SK-N-SH (cell line): ENCODE data around the gene ZC3H15. TPM values are rescaled to one million over a fixed set of nuclear protein-coding genes. Genes with fewer than 3 reads are reported as not detected.

Source experiments
- CTCF ChIA-PET: fragments of 300-600, 350-600 bp; formaldehyde crosslinking; extraction: SDS; loops from one replicate; lab custom pipeline; 2021; lab: Yijun Ruan, JAX
- POLR2A ChIA-PET: fragments of 350-600 bp; sonication (Branson Sonifier 250); formaldehyde crosslinking; extraction: SDS; loops from one replicate; lab custom pipeline; 2020; ENCODE audit warnings: antibody characterized with exemption, inconsistent platforms; lab: Yijun Ruan, JAX
- DNase-seq: peaks from one replicate; pipeline ENCODE4 v3.0.0; 2012
- H2AFZ ChIP-seq: fragments of 200-600 bp; sonication (generic); 2 replicates; pipeline ENCODE4 v1.8.1; 2016; ENCODE audit warnings: antibody characterized with exemption, mild to moderate bottlenecking, low read depth
- H3F3A ChIP-seq: fragments of 200-600 bp; sonication (generic); replicated peaks from 2 replicates; pipeline ENCODE3; 2016; ENCODE audit warnings: antibody characterized with exemption, mild to moderate bottlenecking; ENCODE audit not compliant: insufficient read depth
- H3K27ac ChIP-seq, 2 experiments: fragments of 200-500 bp in 1 of 2; fragments of 200-600 bp in 1 of 2; sonication (Bioruptor generic) in 1 of 2; sonication (generic), shearing (Covaris generic) in 1 of 2; 2 replicates each; pipeline versions ENCODE4 v1.5.1 to v1.6.1; 2014 to 2016; ENCODE audit warnings: low read depth in 2 of 2, inconsistent platforms in 1 of 2, low read length in 1 of 2, mild to moderate bottlenecking in 1 of 2, mixed read lengths in 1 of 2
- H3K27me3 ChIP-seq: fragments of 200-600 bp; sonication (generic), shearing (Covaris generic); 2 replicates; pipeline ENCODE4 v1.6.1; 2016; ENCODE audit warnings: mixed run types; ENCODE audit not compliant: insufficient read depth
- H3K36me3 ChIP-seq, 2 experiments: fragments of 200-500 bp in 1 of 2; fragments of 200-600 bp in 1 of 2; sonication (Bioruptor generic) in 1 of 2; sonication (generic) in 1 of 2; replicated peaks in 1 of 2; 2 replicates each; pipeline versions ENCODE3 to v1.5.1; 2014 to 2016; ENCODE audit warnings: low read length in 1 of 2, mild to moderate bottlenecking in 1 of 2; ENCODE audit not compliant: insufficient read depth in 2 of 2, control insufficient read depth in 1 of 2
- H3K4me1 ChIP-seq, 2 experiments: fragments of 200-500 bp in 1 of 2; fragments of 200-600 bp in 1 of 2; sonication (Bioruptor generic) in 1 of 2; sonication (generic), shearing (Covaris generic) in 1 of 2; 2 replicates each; pipeline versions ENCODE4 v1.5.1 to v1.6.1; 2014 to 2016; ENCODE audit warnings: low read depth in 1 of 2, low read length in 1 of 2, mixed run types in 1 of 2; ENCODE audit not compliant: insufficient read depth in 2 of 2, control insufficient read depth in 1 of 2
- H3K4me2 ChIP-seq: fragments of 200-600 bp; sonication (generic), shearing (Covaris generic); 2 replicates; pipeline ENCODE4 v1.6.1; 2017; ENCODE audit warnings: mixed run types
- H3K4me3 ChIP-seq, 2 experiments: fragments of 200-500 bp in 1 of 2; fragments of 200-600 bp in 1 of 2; sonication (Bioruptor generic) in 1 of 2; sonication (generic), shearing (Covaris generic) in 1 of 2; 2 replicates each; pipeline versions ENCODE4 v1.5.1 to v1.8.1; 2014 to 2016; ENCODE audit warnings: low read depth in 2 of 2, inconsistent platforms in 1 of 2, low read length in 1 of 2, mild to moderate bottlenecking in 1 of 2, mixed read lengths in 1 of 2, moderate library complexity in 1 of 2
- H3K79me2 ChIP-seq: fragments of 200-600 bp; sonication (generic); 2 replicates; pipeline ENCODE4 v1.8.1; 2017; ENCODE audit warnings: mild to moderate bottlenecking; ENCODE audit not compliant: insufficient read depth
- H3K9ac ChIP-seq: fragments of 200-600 bp; sonication (generic); 2 replicates; pipeline ENCODE4 v1.6.1; 2017; ENCODE audit warnings: mixed run types
- H3K9me2 ChIP-seq: fragments of 200-600 bp; sonication (generic); 2 replicates; pipeline ENCODE4 v1.6.1; 2017; ENCODE audit warnings: mixed run types
- H3K9me3 ChIP-seq: fragments of 200-600 bp; sonication (generic); 2 replicates; pipeline ENCODE4 v1.6.1; 2017; ENCODE audit warnings: mixed run types, mild to moderate bottlenecking, moderate library complexity
- H4K20me1 ChIP-seq: fragments of 200-600 bp; sonication (generic); 2 replicates; pipeline ENCODE4 v1.6.1; 2017; ENCODE audit warnings: mild to moderate bottlenecking, mixed run types; ENCODE audit not compliant: insufficient read depth
- EP300 ChIP-seq, 2 experiments: IDR thresholded peaks; 2 replicates each; pipeline versions ENCODE4 v1.4.0 to v1.6.1; 2012; ENCODE audit warnings: borderline replicate concordance in 1 of 2, low read depth in 1 of 2, low read length in 1 of 2
- FOSL2 ChIP-seq: IDR thresholded peaks from 2 replicates; pipeline ENCODE4 v1.4.0; 2012; ENCODE audit warnings: low read depth, mild to moderate bottlenecking, moderate library complexity, borderline replicate concordance
- FOXM1 ChIP-seq: IDR thresholded peaks from 2 replicates; pipeline ENCODE4 v1.4.0; 2012; ENCODE audit warnings: low read depth, mild to moderate bottlenecking
- JUND ChIP-seq: IDR thresholded peaks from 2 replicates; pipeline ENCODE4 v1.4.0; 2012
- MAX ChIP-seq: IDR thresholded peaks from 2 replicates; pipeline ENCODE4 v1.4.0; 2012; ENCODE audit warnings: low read depth
- MEF2A ChIP-seq: IDR thresholded peaks from 2 replicates; pipeline ENCODE4 v1.4.0; 2012; ENCODE audit warnings: low read depth, borderline replicate concordance
- MXI1 ChIP-seq: IDR thresholded peaks from 2 replicates; pipeline ENCODE4 v1.6.1; 2012; ENCODE audit warnings: mild to moderate bottlenecking, low read depth, low read length, improper control_type of control experiment
- NFIC ChIP-seq: IDR thresholded peaks from 2 replicates; pipeline ENCODE4 v1.4.0; 2012; ENCODE audit warnings: borderline replicate concordance
- NRF1 ChIP-seq: IDR thresholded peaks from 2 replicates; pipeline ENCODE4 v1.6.1; 2012; ENCODE audit warnings: low read depth, mild to moderate bottlenecking, low read length
- PBX3 ChIP-seq: IDR thresholded peaks from 2 replicates; pipeline ENCODE4; 2012
- POLR2AphosphoS5 ChIP-seq: IDR thresholded peaks from 2 replicates; pipeline ENCODE4 v1.6.1; 2012; ENCODE audit warnings: low read depth, low read length
- RAD21 ChIP-seq: IDR thresholded peaks from 2 replicates; pipeline ENCODE4 v1.6.1; 2012; ENCODE audit warnings: mild to moderate bottlenecking, low read length
- RCOR1 ChIP-seq: fragments of 150-350 bp; IDR thresholded peaks from 2 replicates; pipeline ENCODE4 v1.6.1; 2017; ENCODE audit warnings: antibody characterized with exemption, low read length
- RFX5 ChIP-seq: IDR thresholded peaks from 2 replicates; pipeline ENCODE4 v1.6.1; 2012; ENCODE audit warnings: mild to moderate bottlenecking, improper control_type of control experiment, low read length
- RXRA ChIP-seq: IDR thresholded peaks from 2 replicates; pipeline ENCODE4 v1.4.0; 2012; ENCODE audit warnings: low read depth, mild to moderate bottlenecking, borderline replicate concordance
- TCF12 ChIP-seq: IDR thresholded peaks from 2 replicates; pipeline ENCODE4 v1.4.0; 2012
- TEAD4 ChIP-seq: IDR thresholded peaks from 2 replicates; pipeline ENCODE4 v1.4.0; 2012; ENCODE audit warnings: mild to moderate bottlenecking, borderline replicate concordance; ENCODE audit not compliant: insufficient read depth
- USF2 ChIP-seq: fragments of 150-350 bp; IDR thresholded peaks from 2 replicates; pipeline ENCODE4 v1.6.1; 2017; ENCODE audit warnings: antibody characterized with exemption, low read length, low read depth, borderline replicate concordance
- ZBTB33 ChIP-seq: IDR thresholded peaks from 2 replicates; pipeline ENCODE4 v1.4.0; 2012; ENCODE audit warnings: low read depth, borderline replicate concordance
- WGBS: methylation state at CpG from one replicate; pipeline ENCODE4 v1.1.6; 2017; ENCODE audit warnings: low lambda C conversion rate; 5-methylcytosine and 5-hydroxymethylcytosine counted together
- polyA plus RNA-seq, 3 experiments: library from polyadenylated mRNA; depleted of rRNA; stranded (reverse); fragments of >200 nt; gene quantifications; 2 replicates each; pipeline ENCODE4 v1.2.3, GENCODE V29; 2012

ZC3H15 gene
- polyA plus RNA-seq, 1 of the 3 experiments (the other 2 are of a cell fraction), result 26.5 TPM

- no peak for TF ChIP-seq USF2
- 0 out of 2 replicates have a peak, but pooled peaks have one; percentile 14 for TF ChIP-seq MEF2A
- TF ChIP-seq, all 33 proteins: peak for 5
Observed at GRCh38 chr2:186543561-186544131, 57.6 kb downstream of the ZC3H15 start (continued).

- H4K20me1 ChIP-seq, result no peaks in the 10 kb centered on the region; the same call in 1 of the 2 replicates
- DNase-seq, result no peak
- H3K9me3 ChIP-seq, result no peaks in the 10 kb centered on the region
- peaks cover 34% of the 10 kb centered on the region for H3F3A ChIP-seq
- H3K4me2 ChIP-seq, result peak overlapping the region; percentile 66
- H3K79me2 ChIP-seq, result no peaks in the 10 kb centered on the region
- no peaks in the 10 kb centered on the region for H3K9me2 ChIP-seq
- H3K27me3 ChIP-seq, result no peaks in the 10 kb centered on the region
- 12% methylated on average over 1 of the region's 1 CpG for WGBS
- CTCF ChIA-PET, result interaction anchor here (1.0 kb wide), 1 partner anchor 32 kb away, joined by 3 read pairs; no protein-coding TSS in a partner anchor
- peak overlapping the region; percentile 85 to 98; a peak in 3 of 4 replicates for H3K27ac ChIP-seq
- TF ChIP-seq RCOR1, result no peak
- 0 out of 2 replicates have a peak, but pooled peaks have one; percentile 44 for TF ChIP-seq FOXM1
- TF ChIP-seq PBX3, result peak; percentile 78
- no peak for TF ChIP-seq MXI1
- peak; percentile 48; the same call in 1 of the 2 replicates for TF ChIP-seq MEF2A
- TF ChIP-seq RAD21, result no peak
- TF ChIP-seq ZBTB33, result peak; percentile 68
- peak; percentile 90 for TF ChIP-seq FOSL2
- TF ChIP-seq EP300 (IDR thresholded peaks at IDR 0.05; ENCODE audit: borderline replicate concordance in 1 of 2, low read depth in 1 of 2, low read length in 1 of 2), result peak in 1 of 2 experiments; percentile 86; a peak in 2 of 4 replicates
- peak; percentile 91 for TF ChIP-seq RXRA
- TF ChIP-seq POLR2AphosphoS5, result peak; percentile 29; the same call in 1 of the 2 replicates
- peak; percentile 90 for TF ChIP-seq TCF12
- TF ChIP-seq NRF1, result no peak
- TF ChIP-seq RFX5, result no peak
- peak; percentile 93 for TF ChIP-seq JUND
- no peak for TF ChIP-seq MAX
- peak; percentile 73 for TF ChIP-seq NFIC
- TF ChIP-seq TEAD4, result peak; percentile 93
- TF ChIP-seq, all 33 proteins: peak for 12
- H2AFZ ChIP-seq, result peak overlapping the region; percentile 43; the same call in 1 of the 2 replicates
- peaks cover 0 to 34% of the 10 kb centered on the region in 2 experiments; a peak in 3 of 4 replicates for H3K4me1 ChIP-seq
- peak overlapping the region in 1 of 2 experiments; percentile 20; a peak in 2 of 4 replicates for H3K4me3 ChIP-seq
- H3K9ac ChIP-seq, result peak overlapping the region; percentile 68
- POLR2A ChIA-PET, result no interaction called here
- no peaks in the 10 kb centered on the region for H3K36me3 ChIP-seq
Observed at GRCh38 chr2:186544255-186544675, 58.2 kb downstream of the ZC3H15 start.
